Tibial nerve (tissue), 3 donors: Measurements from ENCODE around the gene TMEM101.

Experiments
- CTCF ChIP-seq, 5 experiments: fragments of 200-600 bp in 3 of 5; fragments of 450-650 bp in 2 of 5; sonication (generic) in 3 of 5; IDR thresholded peaks; one replicate each; pipeline ENCODE4 v1.5.1; 2016 to 2019; ENCODE audit warnings: antibody characterized with exemption in 5 of 5, mild to moderate bottlenecking in 3 of 5, moderate library complexity in 2 of 5
- POLR2A ChIP-seq, 2 donors: fragments of 450-650 bp; IDR thresholded peaks; one replicate each; pipeline ENCODE4 v1.6.1; 2017; ENCODE audit warnings: antibody characterized with exemption in 2 of 2, mild to moderate bottlenecking in 2 of 2, moderate library complexity in 2 of 2

GRCh38 chr17:43995150-43995471 is 19.7 kb downstream of the TMEM101 start:
- no peak for TF ChIP-seq CTCF (IDR thresholded peaks at IDR 0.05)
- no peak for TF ChIP-seq POLR2A (IDR thresholded peaks at IDR 0.05)
